ENCODE results near the gene MEIOC. TPM values are rescaled to one million over a fixed set of nuclear protein-coding genes. Genes with fewer than 3 reads are reported as not detected.

MEIOC gene
- total RNA-seq, 2 donors from 2014 or later: 21.8 TPM; not detected in 1

DNA sequence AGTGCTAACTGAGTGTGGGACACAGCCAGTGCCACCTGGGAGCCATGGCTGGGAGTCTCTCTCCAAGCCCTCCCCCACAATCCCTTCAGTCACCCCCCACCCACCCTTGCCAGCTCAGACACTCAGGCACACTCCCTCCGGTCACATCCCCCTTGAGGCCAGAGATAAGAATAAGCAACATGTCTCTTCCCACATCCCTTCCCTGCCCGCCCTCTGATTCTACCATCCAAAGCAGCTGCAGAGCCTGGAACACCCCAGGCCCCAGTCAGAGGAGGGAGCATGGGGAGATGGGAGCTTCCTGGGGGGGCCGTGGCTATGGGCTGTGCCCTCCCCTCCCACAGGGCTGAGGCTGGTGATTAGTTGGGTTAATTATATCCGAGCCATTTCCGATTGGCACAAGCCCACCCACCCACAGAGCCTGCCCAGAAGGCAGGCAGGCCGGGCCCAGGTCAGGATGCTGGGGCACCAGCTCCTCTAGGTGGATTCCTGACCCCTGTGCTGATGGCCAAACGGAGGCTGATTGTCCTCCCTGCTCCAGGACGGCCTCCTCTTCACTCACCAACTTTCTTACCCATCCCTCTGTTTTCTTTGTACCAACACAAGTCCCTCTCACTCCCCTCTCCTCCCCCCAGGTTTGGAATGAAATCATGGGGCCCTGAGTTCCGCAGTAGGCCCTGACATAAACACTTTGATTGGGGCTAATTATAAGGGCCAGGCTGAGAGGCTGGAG, 28.6 kb upstream of the MEIOC start:
- intact Hi-C loops (cut with DNase I): no loop called here
- H3K4me3 ChIP-seq: no peak overlapping the region

DNA sequence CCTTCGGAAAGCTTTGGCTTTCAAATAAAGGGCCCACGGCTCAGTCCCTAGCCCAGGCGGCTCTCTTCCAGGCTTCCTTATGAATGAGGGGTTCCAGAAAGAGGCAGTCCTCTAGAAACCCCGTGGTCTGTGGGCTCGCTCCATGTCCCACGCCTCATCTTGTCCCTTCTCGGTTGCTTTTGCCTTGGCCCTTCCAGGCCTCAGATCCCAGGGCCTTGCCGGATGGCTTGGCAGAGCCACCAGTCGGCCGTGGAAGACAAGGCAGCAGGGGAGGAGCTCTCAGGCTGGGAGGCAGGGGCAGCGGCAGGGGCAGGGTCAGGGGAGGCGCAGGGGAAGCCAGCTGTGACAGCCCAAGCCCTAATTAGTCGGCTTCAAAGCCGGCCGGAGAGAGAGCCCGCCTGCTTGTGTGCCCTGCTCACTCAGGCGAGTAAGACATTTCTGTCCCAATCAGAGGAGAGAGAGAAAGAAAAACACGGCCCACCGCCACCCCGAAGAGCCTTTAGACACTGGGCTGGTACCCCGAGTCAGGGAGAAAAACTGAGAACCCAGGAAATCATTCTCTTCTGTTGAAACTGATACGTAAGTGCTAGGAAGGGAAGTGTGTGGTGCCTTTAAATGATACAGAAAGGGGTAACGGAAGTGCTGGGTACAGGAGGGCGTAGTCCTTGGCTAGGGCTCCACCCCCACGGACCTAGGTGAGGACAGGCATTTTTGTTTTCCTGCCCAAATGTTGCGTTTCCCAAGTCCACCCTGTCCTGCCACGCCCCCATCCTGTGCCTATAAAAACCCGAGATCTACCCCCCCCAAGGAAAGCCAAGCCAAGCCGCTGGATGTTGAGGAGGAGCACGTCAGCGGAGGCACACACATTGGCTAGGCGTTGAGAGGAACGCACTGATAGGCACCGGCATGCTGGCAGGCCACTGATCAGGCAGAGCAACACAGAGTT, 27.8 kb upstream of the MEIOC start:
- 66% methylated on average over 34 of the region's 34 CpGs for WGBS
- Histone ChIP-seq H3K36me3 (no peaks in the 10 kb centered on the region), H3K9me3 (no peaks in the 10 kb centered on the region), H3K4me3 (no peak overlapping the region), H3K27ac (no peak overlapping the region), H3K27me3 (replicated peaks; ENCODE audit: insufficient read depth) (no peaks in the 10 kb centered on the region), H3K4me1 (replicated peaks) (no peaks in the 10 kb centered on the region)
- no peak for DNase-seq (ENCODE audit: low spot score)
- intact Hi-C loops (cut with DNase I): no loop called here
- TF ChIP-seq POLR2AphosphoS5 (IDR thresholded peaks at IDR 0.05) (no peak), POLR2A (IDR thresholded peaks at IDR 0.05) (no peak)
- TF ChIP-seq, protein P1, sequence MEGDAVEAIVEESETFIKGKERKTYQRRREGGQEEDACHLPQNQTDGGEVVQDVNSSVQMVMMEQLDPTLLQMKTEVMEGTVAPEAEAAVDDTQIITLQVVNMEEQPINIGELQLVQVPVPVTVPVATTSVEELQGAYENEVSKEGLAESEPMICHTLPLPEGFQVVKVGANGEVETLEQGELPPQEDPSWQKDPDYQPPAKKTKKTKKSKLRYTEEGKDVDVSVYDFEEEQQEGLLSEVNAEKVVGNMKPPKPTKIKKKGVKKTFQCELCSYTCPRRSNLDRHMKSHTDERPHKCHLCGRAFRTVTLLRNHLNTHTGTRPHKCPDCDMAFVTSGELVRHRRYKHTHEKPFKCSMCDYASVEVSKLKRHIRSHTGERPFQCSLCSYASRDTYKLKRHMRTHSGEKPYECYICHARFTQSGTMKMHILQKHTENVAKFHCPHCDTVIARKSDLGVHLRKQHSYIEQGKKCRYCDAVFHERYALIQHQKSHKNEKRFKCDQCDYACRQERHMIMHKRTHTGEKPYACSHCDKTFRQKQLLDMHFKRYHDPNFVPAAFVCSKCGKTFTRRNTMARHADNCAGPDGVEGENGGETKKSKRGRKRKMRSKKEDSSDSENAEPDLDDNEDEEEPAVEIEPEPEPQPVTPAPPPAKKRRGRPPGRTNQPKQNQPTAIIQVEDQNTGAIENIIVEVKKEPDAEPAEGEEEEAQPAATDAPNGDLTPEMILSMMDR (IDR thresholded peaks at IDR 0.05): no peak

More for the DNA sequence above, 28.6 kb upstream of the MEIOC start:
- Histone ChIP-seq H3K27me3 (replicated peaks; ENCODE audit: insufficient read depth) (no peaks in the 10 kb centered on the region), H3K36me3 (no peaks in the 10 kb centered on the region), H3K27ac (no peak overlapping the region), H3K4me1 (replicated peaks) (no peaks in the 10 kb centered on the region), H3K9me3 (no peaks in the 10 kb centered on the region)
- no peak for DNase-seq (ENCODE audit: low spot score)
- 87% methylated on average over 9 of the region's 9 CpGs for WGBS
- TF ChIP-seq, protein P1 (IDR thresholded peaks at IDR 0.05): no peak
- TF ChIP-seq POLR2AphosphoS5 (IDR thresholded peaks at IDR 0.05): no peak
- TF ChIP-seq POLR2A (IDR thresholded peaks at IDR 0.05): no peak

DNA sequence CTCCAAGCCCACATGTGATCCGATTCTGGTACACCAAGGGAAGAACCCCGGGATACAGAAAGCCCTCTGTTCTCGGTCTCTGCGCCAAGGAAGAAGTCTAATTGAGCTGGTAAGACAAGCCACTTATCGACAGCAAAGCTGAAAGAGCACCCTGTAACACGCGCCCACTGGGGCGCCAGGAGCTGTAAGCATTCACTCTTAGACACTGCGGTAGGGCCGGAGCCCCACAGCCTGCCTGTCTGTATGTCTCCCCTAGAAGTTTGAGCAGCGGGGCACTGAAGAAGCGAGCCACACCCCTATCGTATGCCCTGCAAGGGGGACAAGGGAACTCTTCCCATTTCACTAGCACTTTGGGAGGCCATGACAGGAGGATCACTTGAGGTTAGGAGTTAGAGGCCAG, 27.0 kb upstream of the MEIOC start:
- no peak for DNase-seq (ENCODE audit: low spot score)
- no peaks in the 10 kb centered on the region for H3K4me1 ChIP-seq (replicated peaks)
- TF ChIP-seq POLR2AphosphoS5 (IDR thresholded peaks at IDR 0.05) (no peak), POLR2A (IDR thresholded peaks at IDR 0.05) (no peak)
- TF ChIP-seq, protein P1 (IDR thresholded peaks at IDR 0.05): no peak
- intact Hi-C loops (cut with DNase I): no loop called here
- H3K4me3 ChIP-seq: no peak overlapping the region
- no peaks in the 10 kb centered on the region for H3K9me3 ChIP-seq
- H3K27ac ChIP-seq: no peak overlapping the region
- 96% methylated on average over 13 of the region's 13 CpGs for WGBS
- H3K36me3 ChIP-seq: no peaks in the 10 kb centered on the region
- H3K27me3 ChIP-seq (replicated peaks; ENCODE audit: insufficient read depth): no peaks in the 10 kb centered on the region

DNA sequence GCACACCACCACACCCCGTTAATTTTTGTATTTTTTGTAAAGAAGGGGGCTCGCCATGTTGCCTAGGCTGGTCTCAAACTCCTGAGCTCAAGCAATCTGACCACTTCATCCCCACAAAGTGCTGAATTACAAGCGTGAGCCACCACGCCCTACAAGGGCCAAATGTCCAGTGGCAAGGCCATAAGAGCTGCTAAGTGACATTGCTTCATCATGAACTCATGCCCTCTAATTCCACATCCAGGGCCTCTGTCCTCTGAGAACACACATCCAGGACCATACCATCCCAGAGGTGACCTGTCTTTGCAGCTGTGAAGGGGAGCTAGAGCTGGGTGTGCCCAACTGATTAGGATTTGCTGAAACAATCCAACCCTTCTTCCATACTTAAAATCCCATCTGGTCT, 25.6 kb upstream of the MEIOC start:
- 91% methylated on average over 4 of the region's 4 CpGs for WGBS
- intact Hi-C loops (cut with DNase I): no loop called here
- Histone ChIP-seq H3K4me1 (replicated peaks) (no peaks in the 10 kb centered on the region), H3K27ac (no peak overlapping the region), H3K36me3 (no peaks in the 10 kb centered on the region), H3K27me3 (replicated peaks; ENCODE audit: insufficient read depth) (no peaks in the 10 kb centered on the region), H3K4me3 (no peak overlapping the region), H3K9me3 (no peaks in the 10 kb centered on the region)
- TF ChIP-seq, protein P1 (IDR thresholded peaks at IDR 0.05): no peak
- TF ChIP-seq POLR2A (IDR thresholded peaks at IDR 0.05) (no peak), POLR2AphosphoS5 (IDR thresholded peaks at IDR 0.05) (no peak)
- DNase-seq (ENCODE audit: low spot score): no peak

Data from prostate gland (tissue), 2 donors.